ENCODE data around the gene C4orf51. TPM values are rescaled to one million over a fixed set of nuclear protein-coding genes. Genes with fewer than 3 reads are reported as not detected.

Gene C4orf51
- total and polyA plus RNA-seq, 2 of the 4 experiments (the other 2 are of a cell fraction) = not detected

GRCh38 chr4:145694929-145695328 lies 15.0 kb downstream of the C4orf51 start:
- in situ Hi-C loops (cut with MboI; ENCODE audit: low sequenced_read_pairs) (no loop called here), intact Hi-C loops (cut with micrococcal nuclease) (no loop called here), dilution Hi-C loops (cut with HindIII; ENCODE audit: low sequenced_read_pairs, unreplicated experiment) (no loop called here)
- no peaks in the 10 kb centered on the region for H4K20me1 ChIP-seq (ENCODE audit: insufficient read depth, low read length)
- no TSS peak for BruUV-seq (replicated peaks)
- H3K9me3 ChIP-seq (ENCODE audit: control insufficient read depth, insufficient read depth, low read length) = no peaks in the 10 kb centered on the region
- H4K8ac ChIP-seq (ENCODE audit: low read depth in 2 of 2, low read length in 2 of 2) = no peak overlapping the region
- H3K14ac ChIP-seq (replicated peaks; ENCODE audit: low read depth, low read length) = no peak overlapping the region
- H3K56ac ChIP-seq (ENCODE audit: extremely low read depth, insufficient read depth, low read length) = no peak overlapping the region
- H3K36me3 ChIP-seq (ENCODE audit: control insufficient read depth, insufficient read depth, low read length) = no peaks in the 10 kb centered on the region
- H2AK9ac ChIP-seq (replicated peaks; ENCODE audit: low read depth, low read length, poor library complexity) = no peak overlapping the region
- ATAC-seq (ENCODE audit: low read depth) (no peak), DNase-seq (peak; percentile 6)
- no peak overlapping the region for H3K9ac ChIP-seq (ENCODE audit: low read depth, low read length)
- CTCF ChIA-PET = no interaction called here
- no peak overlapping the region for H3K27ac ChIP-seq (ENCODE audit: insufficient read depth, low read length)
- H4K5ac ChIP-seq (ENCODE audit: low read depth, low read length) = no peak overlapping the region
- POLR2A ChIA-PET (ENCODE audit: unreplicated experiment) = interaction anchor here (0.5 kb wide), 1 partner anchor 55 kb away, joined by 4 read pairs; no protein-coding TSS in a partner anchor
- H2BK15ac ChIP-seq (ENCODE audit: low read depth, low read length) = no peak overlapping the region
- H3K18ac ChIP-seq (ENCODE audit: low read depth, low read length) = no peak overlapping the region
- H2AFZ ChIP-seq (replicated peaks; ENCODE audit: low read length, poor library complexity) = no peak overlapping the region
- no peaks in the 10 kb centered on the region for H3K79me1 ChIP-seq (ENCODE audit: low read depth in 1 of 2, low read length in 2 of 2)
- H2BK20ac ChIP-seq (ENCODE audit: low read depth, low read length) = no peak overlapping the region
- no peak overlapping the region for H2BK5ac ChIP-seq (ENCODE audit: low read depth, low read length, poor library complexity, severe bottlenecking)
- H4K91ac ChIP-seq (ENCODE audit: insufficient read depth, low read depth, low read length) = no peak overlapping the region
- no peak overlapping the region for H2BK120ac ChIP-seq (ENCODE audit: low read depth, low read length)
- no peaks in the 10 kb centered on the region for H3K27me3 ChIP-seq (ENCODE audit: control insufficient read depth, insufficient read depth, low read length)
- no peaks in the 10 kb centered on the region for H3K9me1 ChIP-seq (ENCODE audit: insufficient read depth, low read length)
- H3K4me3 ChIP-seq (ENCODE audit: insufficient read depth, low read depth, low read length) = no peak overlapping the region
- H2AK5ac ChIP-seq (ENCODE audit: low read depth, low read length) = no peak overlapping the region
- H3K4me2 ChIP-seq (ENCODE audit: low read depth, low read length) = no peak overlapping the region
- no CpG with 5 or more reads among the region's 2 CpGs for WGBS, 2 experiments (ENCODE audit: extremely low coverage in 2 of 2, insufficient read length in 1 of 2)
- H3K4ac ChIP-seq (ENCODE audit: low read depth, low read length) = no peak overlapping the region
- TF ChIP-seq MAZ (IDR thresholded peaks at IDR 0.05; ENCODE audit: borderline replicate concordance, low read depth, low read length) (no peak), SMC3 (IDR thresholded peaks at IDR 0.05; ENCODE audit: low read depth, low read length) (no peak), RCOR1 (IDR thresholded peaks at IDR 0.05; ENCODE audit: insufficient replicate concordance, low read length) (no peak), CHD1 (IDR thresholded peaks at IDR 0.05; ENCODE audit: low read depth, low read length) (no peak)
- TF ChIP-seq, protein P1, sequence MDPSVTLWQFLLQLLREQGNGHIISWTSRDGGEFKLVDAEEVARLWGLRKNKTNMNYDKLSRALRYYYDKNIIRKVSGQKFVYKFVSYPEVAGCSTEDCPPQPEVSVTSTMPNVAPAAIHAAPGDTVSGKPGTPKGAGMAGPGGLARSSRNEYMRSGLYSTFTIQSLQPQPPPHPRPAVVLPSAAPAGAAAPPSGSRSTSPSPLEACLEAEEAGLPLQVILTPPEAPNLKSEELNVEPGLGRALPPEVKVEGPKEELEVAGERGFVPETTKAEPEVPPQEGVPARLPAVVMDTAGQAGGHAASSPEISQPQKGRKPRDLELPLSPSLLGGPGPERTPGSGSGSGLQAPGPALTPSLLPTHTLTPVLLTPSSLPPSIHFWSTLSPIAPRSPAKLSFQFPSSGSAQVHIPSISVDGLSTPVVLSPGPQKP (IDR thresholded peaks at IDR 0.05; ENCODE audit: borderline replicate concordance, low read depth, low read length) = no peak
- H3K4me1 ChIP-seq (ENCODE audit: control insufficient read depth, insufficient read depth, low read length) = no peaks in the 10 kb centered on the region
- H3K23ac ChIP-seq (ENCODE audit: low read depth, low read length) = no peak overlapping the region
